ENCODE measurements around the gene SF3A1.

The SF3A1 gene

GRCh38 chr22:30288419-30289140, 68.1 kb downstream of the SF3A1 start:
- no peak for DNase-seq (ENCODE audit: low spot score)

DNA sequence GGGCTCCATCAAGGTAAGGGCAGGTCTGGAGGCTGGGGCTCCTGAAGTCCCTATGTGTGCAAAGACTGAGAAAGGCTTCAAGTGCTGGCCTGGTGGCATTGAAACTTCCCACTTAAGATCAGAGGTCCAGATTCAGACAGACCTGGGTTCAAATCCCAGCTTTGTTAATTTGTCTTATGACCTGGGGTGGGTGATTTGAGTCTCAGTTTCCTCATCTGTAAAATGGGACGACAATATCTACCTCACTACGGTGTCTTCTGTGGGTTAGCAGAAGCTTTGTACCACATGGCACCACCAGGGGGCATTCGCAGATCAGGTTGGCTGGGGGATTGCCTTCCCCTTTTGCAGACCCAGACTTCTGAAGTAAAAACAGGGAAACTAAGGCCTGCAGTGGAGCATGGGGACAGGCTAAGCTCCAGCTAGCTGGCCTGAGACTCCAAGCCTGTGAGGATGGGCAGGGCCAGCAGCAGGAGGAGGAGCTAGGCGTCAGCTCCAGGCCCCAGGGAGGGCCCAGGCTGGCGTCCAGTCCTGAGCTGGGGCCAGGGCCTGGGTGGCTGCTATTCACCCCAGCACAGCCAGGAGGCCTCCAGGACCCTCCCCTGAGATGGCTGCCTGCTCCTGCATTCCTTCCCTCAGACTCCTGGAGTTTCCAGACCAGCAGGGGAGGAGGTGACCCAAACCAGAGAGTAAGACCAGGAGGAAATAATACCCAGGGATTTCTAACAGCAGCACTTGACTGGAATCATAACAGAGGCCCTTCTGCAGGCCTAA, 68.9 kb downstream of the SF3A1 start:
- peak; percentile 91 for DNase-seq (ENCODE audit: low spot score)

DNA sequence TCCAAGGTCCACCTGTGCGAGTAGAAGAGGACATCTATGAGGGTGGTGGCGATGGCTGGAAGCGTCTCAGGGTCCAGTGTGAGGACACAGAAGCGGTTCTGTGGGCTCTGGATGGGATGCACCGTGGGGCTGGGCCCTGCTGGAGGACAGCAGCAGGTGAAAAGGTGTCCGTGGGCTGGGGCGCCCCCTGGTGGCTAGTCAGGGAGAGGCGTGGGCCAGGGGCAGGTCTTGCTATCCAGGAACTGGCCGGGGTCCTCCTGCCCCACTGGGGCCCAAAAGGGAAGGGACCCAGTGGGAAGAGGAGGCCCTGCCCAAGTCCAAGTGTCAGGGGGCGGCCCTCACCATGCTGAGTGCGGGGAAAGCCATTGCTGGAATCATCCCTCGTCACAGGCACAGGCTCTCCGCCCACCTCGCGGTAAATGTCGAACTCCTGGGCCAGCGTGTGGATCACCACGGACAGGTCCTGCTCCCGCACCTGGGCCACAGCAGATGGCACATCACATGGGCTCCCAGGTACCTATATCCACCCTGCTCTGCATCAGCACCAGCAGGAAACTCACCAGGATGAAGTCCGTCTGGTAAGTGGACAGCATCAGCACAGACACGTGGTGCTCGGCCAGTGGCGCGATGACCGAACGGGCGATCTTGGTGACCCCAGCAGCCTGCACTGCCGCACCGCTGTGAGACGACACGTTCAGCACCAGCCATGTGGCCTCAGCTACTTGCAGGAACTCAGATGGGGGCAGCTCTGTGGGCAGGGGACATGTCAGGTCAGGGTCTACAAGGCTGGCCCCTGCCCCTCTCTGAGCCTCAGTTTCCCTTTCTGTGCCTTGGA, 69.7 kb downstream of the SF3A1 start:
- peak; percentile 86 for DNase-seq (ENCODE audit: low spot score)

DNA sequence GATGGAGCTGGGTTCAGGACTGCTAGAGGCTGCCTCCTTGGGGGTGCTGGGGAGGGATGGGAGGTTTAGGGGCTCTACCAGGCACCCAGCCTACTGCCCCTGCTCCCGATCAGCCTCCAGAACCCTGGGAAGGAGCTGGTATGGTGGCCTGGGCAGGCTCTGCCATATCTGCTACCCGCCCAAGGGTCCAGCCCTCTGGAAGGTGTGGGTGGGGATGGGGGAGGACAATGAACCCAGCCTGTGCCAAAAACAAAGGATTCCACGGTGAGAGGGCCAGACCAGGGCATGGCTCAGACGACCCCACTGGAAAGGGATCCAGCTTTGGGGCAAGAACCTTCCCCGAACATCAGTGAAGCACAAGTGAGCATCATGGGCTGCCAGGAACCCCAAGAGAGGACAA, 70.4 kb downstream of the SF3A1 start:
- no peak for DNase-seq (ENCODE audit: low spot score)

- no peak for DNase-seq (ENCODE audit: low spot score)
Observed at GRCh38 chr22:30285846-30286200, 70.9 kb downstream of the SF3A1 start.

DNA sequence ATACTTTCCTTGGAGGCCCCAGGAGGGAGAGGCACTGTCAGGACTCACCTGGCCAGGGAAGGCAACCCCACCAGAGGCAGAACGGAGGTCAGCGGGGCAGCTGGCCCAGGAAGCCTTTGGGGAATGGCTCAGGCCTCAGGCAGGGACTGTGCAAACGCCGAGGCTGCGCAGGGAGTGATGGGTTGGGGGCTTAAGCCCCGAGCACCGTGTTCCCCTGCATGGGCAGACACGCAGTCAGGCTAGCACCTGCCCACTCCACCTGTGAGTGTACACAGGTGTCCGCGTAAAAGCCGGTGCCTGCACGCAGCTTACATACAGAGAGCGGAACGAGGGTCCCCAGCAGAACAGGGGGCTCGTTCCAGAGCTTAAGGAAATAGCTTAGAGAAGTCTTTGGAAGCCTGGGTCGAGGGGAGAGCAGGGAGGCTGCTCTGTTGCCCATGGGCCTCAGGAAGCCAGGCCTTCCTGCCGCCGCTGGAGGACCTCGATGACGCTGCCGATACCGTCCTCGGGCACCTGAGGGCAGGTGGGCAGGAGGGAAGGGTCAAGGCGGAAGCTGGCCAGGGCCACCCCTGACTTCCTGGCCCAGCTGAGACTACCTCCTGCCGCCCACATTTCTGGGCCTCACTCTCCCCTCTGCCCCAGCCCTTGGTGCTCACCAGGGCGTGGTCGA, 71.4 kb downstream of the SF3A1 start:
- DNase-seq (ENCODE audit: low spot score), result no peak

DNA sequence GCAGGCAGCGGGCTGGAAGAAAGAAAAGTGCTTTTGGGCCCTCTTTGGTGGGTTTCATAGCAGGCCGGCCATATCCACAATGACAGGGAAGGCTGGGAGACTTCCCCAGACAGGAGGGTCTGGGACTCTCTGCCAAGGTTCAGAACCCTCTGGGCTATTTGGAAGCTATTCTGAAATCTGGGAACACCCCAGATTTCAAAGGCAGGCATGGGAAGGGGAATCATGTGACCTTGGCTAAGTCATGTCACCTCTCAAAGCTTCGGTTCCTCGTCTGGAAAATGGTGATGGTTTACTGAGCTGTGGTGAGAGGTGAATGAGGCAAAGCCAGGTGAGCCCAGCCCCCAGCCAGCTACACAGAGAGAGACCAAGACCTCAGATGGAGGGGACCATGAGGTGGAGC, 72.0 kb downstream of the SF3A1 start:
- no peak for DNase-seq (ENCODE audit: low spot score)

DNA sequence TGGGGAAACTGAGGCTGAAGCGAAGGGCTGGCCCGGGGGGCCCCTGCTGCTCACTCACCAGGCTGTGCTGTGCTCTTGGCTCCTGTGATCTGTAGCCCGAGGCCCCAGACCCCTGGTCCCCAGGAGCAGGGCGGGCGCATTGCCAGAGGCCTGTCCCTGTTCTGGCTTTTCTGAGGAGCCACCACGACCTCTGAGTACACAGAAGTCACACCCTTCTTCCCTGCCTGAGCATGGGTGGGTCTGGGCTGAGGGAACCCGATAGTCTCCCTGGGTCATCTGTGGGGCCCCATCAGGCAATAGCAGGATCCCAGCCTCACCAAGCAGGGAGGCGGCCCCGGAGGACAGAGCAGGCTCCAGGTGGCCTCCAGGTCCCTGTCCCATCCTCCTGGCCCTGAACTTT, 72.5 kb downstream of the SF3A1 start:
- no peak for DNase-seq (ENCODE audit: low spot score)

- DNase-seq (ENCODE audit: low spot score), result no peak
Observed at GRCh38 chr22:30283342-30283741, 73.4 kb downstream of the SF3A1 start.

DNA sequence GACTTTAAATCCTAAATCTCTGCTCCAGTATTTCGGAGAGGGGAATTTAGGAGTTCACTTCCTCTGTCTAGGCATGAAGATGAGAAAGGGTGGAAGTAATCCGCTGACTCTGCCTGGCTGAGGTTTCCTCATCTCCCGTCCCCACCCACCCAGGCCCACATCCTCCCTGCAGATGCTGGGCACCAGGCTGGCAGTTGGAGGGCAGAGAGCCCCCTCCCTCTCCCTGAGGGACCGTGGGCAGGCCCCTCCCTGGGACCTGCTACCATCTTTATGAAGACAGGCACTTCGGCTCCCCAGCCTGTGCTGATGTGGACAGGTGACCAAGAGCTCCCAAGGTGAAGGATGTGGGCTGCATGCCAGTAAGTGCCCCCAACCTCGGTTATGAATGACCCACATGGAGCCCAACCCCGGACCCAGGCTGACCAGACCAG, 74.1 kb downstream of the SF3A1 start:
- no peak for DNase-seq (ENCODE audit: low spot score)
